ENCODE measurements around the gene LIM2. TPM values are rescaled to one million over a fixed set of nuclear protein-coding genes. Genes with fewer than 3 reads are reported as not detected.

Gene LIM2
- total and polyA plus RNA-seq, 2 experiments from 2014 or later: not detected

DNA sequence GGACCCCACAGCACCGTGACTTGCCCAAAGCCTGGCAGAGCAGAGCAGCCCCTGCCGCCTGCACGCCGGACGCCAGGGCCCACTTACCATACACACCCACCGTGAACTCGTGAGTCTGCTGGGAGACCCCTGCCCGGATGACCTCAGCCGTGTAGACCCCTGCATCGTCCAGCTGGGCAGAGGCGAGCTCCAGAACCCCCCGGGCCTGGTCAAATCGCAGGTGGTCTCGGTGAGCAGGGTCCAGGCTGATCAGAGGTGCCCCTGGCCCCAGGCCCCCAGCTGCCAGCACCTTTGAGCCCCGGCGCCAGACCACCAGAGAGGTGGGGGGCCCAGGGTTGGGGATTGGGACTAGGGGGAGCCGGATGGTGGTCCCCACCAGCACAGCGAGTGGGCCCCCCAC is 46.7 kb downstream of the LIM2 start:
- peaks cover 3% of the 10 kb centered on the region for H3K4me1 ChIP-seq (ENCODE audit: insufficient read depth)
- 96% methylated on average over 18 of the region's 18 CpGs for WGBS (ENCODE audit: low lambda C conversion rate, missing lambda C conversion rate)
- DNase-seq (ENCODE audit: low spot score): no peak
- TF ChIP-seq EZH2phosphoT487 (IDR thresholded peaks at IDR 0.05; ENCODE audit: low read depth, severe bottlenecking, unreplicated experiment): no peak
- TF ChIP-seq, protein P1, sequence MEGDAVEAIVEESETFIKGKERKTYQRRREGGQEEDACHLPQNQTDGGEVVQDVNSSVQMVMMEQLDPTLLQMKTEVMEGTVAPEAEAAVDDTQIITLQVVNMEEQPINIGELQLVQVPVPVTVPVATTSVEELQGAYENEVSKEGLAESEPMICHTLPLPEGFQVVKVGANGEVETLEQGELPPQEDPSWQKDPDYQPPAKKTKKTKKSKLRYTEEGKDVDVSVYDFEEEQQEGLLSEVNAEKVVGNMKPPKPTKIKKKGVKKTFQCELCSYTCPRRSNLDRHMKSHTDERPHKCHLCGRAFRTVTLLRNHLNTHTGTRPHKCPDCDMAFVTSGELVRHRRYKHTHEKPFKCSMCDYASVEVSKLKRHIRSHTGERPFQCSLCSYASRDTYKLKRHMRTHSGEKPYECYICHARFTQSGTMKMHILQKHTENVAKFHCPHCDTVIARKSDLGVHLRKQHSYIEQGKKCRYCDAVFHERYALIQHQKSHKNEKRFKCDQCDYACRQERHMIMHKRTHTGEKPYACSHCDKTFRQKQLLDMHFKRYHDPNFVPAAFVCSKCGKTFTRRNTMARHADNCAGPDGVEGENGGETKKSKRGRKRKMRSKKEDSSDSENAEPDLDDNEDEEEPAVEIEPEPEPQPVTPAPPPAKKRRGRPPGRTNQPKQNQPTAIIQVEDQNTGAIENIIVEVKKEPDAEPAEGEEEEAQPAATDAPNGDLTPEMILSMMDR (IDR thresholded peaks at IDR 0.05; ENCODE audit: poor library complexity): no peak
- TF ChIP-seq EZH2 (IDR thresholded peaks at IDR 0.05; ENCODE audit: borderline replicate concordance): no peak
- no peaks in the 10 kb centered on the region for H4K20me1 ChIP-seq (ENCODE audit: insufficient read depth, poor library complexity, severe bottlenecking)
- H3K4me2 ChIP-seq: peak overlapping the region; percentile 99
- H3K79me2 ChIP-seq: no peaks in the 10 kb centered on the region
- no peaks in the 10 kb centered on the region for H3K9me2 ChIP-seq (replicated peaks; ENCODE audit: insufficient read depth)
- H3K27ac ChIP-seq: no peak overlapping the region
- H3K9me3 ChIP-seq (ENCODE audit: low read depth): no peaks in the 10 kb centered on the region
- H2AFZ ChIP-seq: no peak overlapping the region
- H3K4me3 ChIP-seq: no peak overlapping the region
- H3K36me3 ChIP-seq (replicated peaks; ENCODE audit: insufficient read depth, low read depth): no peaks in the 10 kb centered on the region
- no peaks in the 10 kb centered on the region for H3K27me3 ChIP-seq

DNA sequence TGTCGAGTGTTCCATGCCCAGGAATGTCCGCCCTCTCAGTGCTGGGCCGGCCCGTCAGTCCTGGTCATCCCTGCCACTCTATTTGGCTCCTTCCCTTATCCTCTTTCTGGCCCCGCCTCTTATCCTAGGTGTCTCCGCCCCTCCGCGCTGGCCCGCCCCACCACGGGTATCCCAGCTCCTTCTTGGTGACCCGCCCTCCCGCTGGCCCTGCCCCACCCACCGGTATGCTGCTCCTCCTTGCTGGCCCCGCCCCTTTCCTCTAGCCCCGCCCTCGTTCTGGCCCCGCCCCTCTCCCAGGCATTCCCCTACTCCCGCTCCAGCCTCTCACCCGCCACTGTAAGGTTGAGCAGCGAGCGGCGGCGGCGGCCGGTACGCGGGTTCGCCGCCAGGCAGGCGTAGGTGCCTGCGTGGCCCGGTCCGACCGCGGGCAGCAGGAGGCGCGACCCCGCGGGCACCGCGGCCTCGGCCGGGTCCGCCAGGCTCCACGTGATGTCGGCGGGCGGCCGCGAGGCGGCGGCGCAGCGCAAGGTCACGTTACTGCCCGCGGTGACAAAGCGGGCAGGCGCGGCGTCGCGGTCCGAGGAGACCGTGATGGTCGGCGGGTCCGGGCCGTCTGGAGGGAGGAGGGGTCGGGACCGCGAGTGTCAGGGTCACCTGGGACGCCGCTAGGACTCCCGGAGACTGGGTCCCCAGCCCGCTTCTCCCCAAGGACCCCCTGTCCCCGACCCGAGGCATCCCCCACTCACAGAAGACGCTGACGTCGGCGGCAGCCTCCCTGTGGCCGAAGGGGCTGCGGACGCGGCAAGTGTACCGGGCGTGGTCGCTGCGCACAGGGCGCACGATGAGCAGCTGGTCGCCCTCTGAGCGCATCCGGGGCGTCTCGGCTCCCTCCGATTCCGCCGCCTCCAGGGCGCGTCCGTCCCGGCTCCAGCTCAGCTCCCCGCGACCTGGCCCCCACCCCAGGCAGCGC is 47.8 kb downstream of the LIM2 start:
- Histone ChIP-seq H3K27ac (peak overlapping the region; percentile 80), H2AFZ (peak overlapping the region; percentile 89), H3K36me3 (replicated peaks; ENCODE audit: insufficient read depth, low read depth) (no peaks in the 10 kb centered on the region), H3K4me3 (peak overlapping the region; percentile 60), H3K27me3 (no peaks in the 10 kb centered on the region), H3K4me1 (ENCODE audit: insufficient read depth) (peaks cover 3% of the 10 kb centered on the region), H3K79me2 (no peaks in the 10 kb centered on the region), H3K4me2 (peak overlapping the region; percentile 99), H3K9me3 (ENCODE audit: low read depth) (no peaks in the 10 kb centered on the region), H3K9me2 (replicated peaks; ENCODE audit: insufficient read depth) (no peaks in the 10 kb centered on the region), H4K20me1 (ENCODE audit: insufficient read depth, poor library complexity, severe bottlenecking) (no peaks in the 10 kb centered on the region)
- TF ChIP-seq, protein P1 (IDR thresholded peaks at IDR 0.05; ENCODE audit: poor library complexity): no peak
- TF ChIP-seq EZH2 (IDR thresholded peaks at IDR 0.05; ENCODE audit: borderline replicate concordance) (no peak), EZH2phosphoT487 (IDR thresholded peaks at IDR 0.05; ENCODE audit: low read depth, severe bottlenecking, unreplicated experiment) (no peak)
- WGBS (ENCODE audit: low lambda C conversion rate, missing lambda C conversion rate): 2% methylated on average over 64 of the region's 107 CpGs
- peak; percentile 99 for DNase-seq (ENCODE audit: low spot score)

DNA sequence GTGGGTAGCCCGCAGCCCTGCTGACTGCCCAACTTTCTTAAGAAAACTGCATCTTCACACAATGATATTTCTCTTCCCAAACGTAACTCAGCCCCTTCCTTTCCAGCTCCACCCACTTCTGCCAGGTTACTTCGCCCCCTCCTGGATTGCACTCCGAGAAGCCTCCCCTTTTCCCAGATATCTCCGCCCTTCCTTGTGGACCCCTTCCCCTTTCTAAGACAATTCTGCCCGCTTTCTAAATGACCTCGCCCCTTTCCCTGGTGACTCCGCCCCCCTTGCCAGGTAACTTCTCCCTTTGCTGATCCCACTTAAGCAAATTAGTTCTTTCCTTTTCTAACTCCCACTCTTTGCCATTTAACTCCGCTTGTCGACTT is 48.5 kb downstream of the LIM2 start:
- peak overlapping the region; percentile 53 for H3K4me3 ChIP-seq
- H3K27me3 ChIP-seq: no peaks in the 10 kb centered on the region
- H3K27ac ChIP-seq: peak overlapping the region; percentile 80
- no peaks in the 10 kb centered on the region for H3K79me2 ChIP-seq
- no peaks in the 10 kb centered on the region for H4K20me1 ChIP-seq (ENCODE audit: insufficient read depth, poor library complexity, severe bottlenecking)
- WGBS (ENCODE audit: low lambda C conversion rate, missing lambda C conversion rate): 2% methylated on average over 10 of the region's 10 CpGs
- peak overlapping the region; percentile 89 for H2AFZ ChIP-seq
- H3K9me2 ChIP-seq (replicated peaks; ENCODE audit: insufficient read depth): no peaks in the 10 kb centered on the region
- H3K4me1 ChIP-seq (ENCODE audit: insufficient read depth): peaks cover 3% of the 10 kb centered on the region
- DNase-seq (ENCODE audit: low spot score): peak; percentile 66
- peak overlapping the region; percentile 99 for H3K4me2 ChIP-seq
- no peaks in the 10 kb centered on the region for H3K9me3 ChIP-seq (ENCODE audit: low read depth)
- H3K36me3 ChIP-seq (replicated peaks; ENCODE audit: insufficient read depth, low read depth): no peaks in the 10 kb centered on the region
- TF ChIP-seq, protein P1 (IDR thresholded peaks at IDR 0.05; ENCODE audit: poor library complexity): no peak
- no peak for TF ChIP-seq EZH2phosphoT487 (IDR thresholded peaks at IDR 0.05; ENCODE audit: low read depth, severe bottlenecking, unreplicated experiment)
- TF ChIP-seq EZH2 (IDR thresholded peaks at IDR 0.05; ENCODE audit: borderline replicate concordance): no peak
